OCI-LY1 (cell line): ENCODE data around the gene CALU.

Experiments
- H2AFZ ChIP-seq: fragments of 200-600 bp; sonication (generic), shearing (Covaris generic); 2 replicates; pipeline ENCODE4 v1.6.0; 2014; ENCODE audit warnings: antibody characterized with exemption, mild to moderate bottlenecking, low read length
- H3F3A ChIP-seq: fragments of 200-600 bp; sonication (generic), shearing (Covaris generic); 2 replicates; pipeline ENCODE4 v1.6.0; 2014; ENCODE audit warnings: mild to moderate bottlenecking, antibody characterized with exemption, low read length, moderate library complexity; ENCODE audit not compliant: insufficient read depth
- H3K27ac ChIP-seq: fragments of 200-600 bp; sonication (generic); 2 replicates; pipeline ENCODE4 v1.5.1; 2014; ENCODE audit warnings: low read length, mixed run types, mild to moderate bottlenecking, low read depth; ENCODE audit not compliant: poor library complexity, severe bottlenecking
- H3K27me3 ChIP-seq: fragments of 200-600 bp; sonication (generic); 2 replicates; pipeline ENCODE4 v1.6.0; 2014; ENCODE audit warnings: antibody characterized with exemption, mild to moderate bottlenecking, low read length, moderate library complexity; ENCODE audit not compliant: insufficient read depth
- H3K36me3 ChIP-seq: fragments of 200-600 bp; sonication (generic); 2 replicates; pipeline ENCODE4 v1.6.1; 2014; ENCODE audit warnings: mild to moderate bottlenecking, antibody characterized with exemption, low read length, moderate library complexity, mixed read lengths; ENCODE audit not compliant: insufficient read depth
- H3K4me1 ChIP-seq: fragments of 200-600 bp; sonication (generic); 2 replicates; pipeline ENCODE4 v1.5.1; 2014; ENCODE audit warnings: mild to moderate bottlenecking, low read length, moderate library complexity; ENCODE audit not compliant: insufficient read depth, severe bottlenecking
- H3K4me2 ChIP-seq: fragments of 200-600 bp; sonication (generic), shearing (Covaris generic); 2 replicates; pipeline ENCODE4 v1.6.1; 2014; ENCODE audit warnings: low read length
- H3K4me3 ChIP-seq: fragments of 200-600 bp; sonication (generic); 2 replicates; pipeline ENCODE4 v1.5.1; 2014; ENCODE audit warnings: low read length, low read depth, mild to moderate bottlenecking, mixed read lengths; ENCODE audit not compliant: poor library complexity, severe bottlenecking
- H3K79me2 ChIP-seq: fragments of 200-600 bp; shearing (Covaris generic); 2 replicates; pipeline ENCODE4 v1.6.1; 2016; ENCODE audit warnings: mixed run types, low read length, mixed read lengths; ENCODE audit not compliant: insufficient read depth
- H3K9ac ChIP-seq: fragments of 200-600 bp; sonication (generic), shearing (Covaris generic); 2 replicates; pipeline ENCODE4 v1.6.1; 2014; ENCODE audit warnings: mild to moderate bottlenecking, low read length, mixed read lengths
- H3K9me2 ChIP-seq: fragments of 200-600 bp; sonication (generic), shearing (Covaris generic); 2 replicates; pipeline ENCODE4 v1.6.1; 2014; ENCODE audit warnings: low read depth, mild to moderate bottlenecking, low read length, mixed read lengths
- H3K9me3 ChIP-seq: fragments of 200-600 bp; shearing (Covaris generic); 2 replicates; pipeline ENCODE4 v1.6.1; 2014; ENCODE audit warnings: low read length, mixed read lengths
- H4K20me1 ChIP-seq: fragments of 200-600 bp; sonication (generic), shearing (Covaris generic); 2 replicates; pipeline ENCODE4 v1.6.0; 2016; ENCODE audit warnings: mild to moderate bottlenecking, low read length; ENCODE audit not compliant: insufficient read depth
- EZH2 ChIP-seq: fragments of 200-600 bp; sonication (generic), shearing (Covaris generic); IDR thresholded peaks from 2 replicates; pipeline ENCODE4 v1.8.0; 2017; ENCODE audit warnings: borderline replicate concordance, mixed run types, mild to moderate bottlenecking, antibody characterized with exemption, low read length, moderate library complexity, mixed read lengths
- TF ChIP-seq, protein P1 (sequence below): fragments of 200-600 bp; sonication (generic), shearing (Covaris generic); IDR thresholded peaks from 2 replicates; pipeline ENCODE4 v1.5.1; 2017; ENCODE audit warnings: mild to moderate bottlenecking, antibody characterized with exemption, low read length, moderate library complexity, mixed read lengths

CALU gene

DNA sequence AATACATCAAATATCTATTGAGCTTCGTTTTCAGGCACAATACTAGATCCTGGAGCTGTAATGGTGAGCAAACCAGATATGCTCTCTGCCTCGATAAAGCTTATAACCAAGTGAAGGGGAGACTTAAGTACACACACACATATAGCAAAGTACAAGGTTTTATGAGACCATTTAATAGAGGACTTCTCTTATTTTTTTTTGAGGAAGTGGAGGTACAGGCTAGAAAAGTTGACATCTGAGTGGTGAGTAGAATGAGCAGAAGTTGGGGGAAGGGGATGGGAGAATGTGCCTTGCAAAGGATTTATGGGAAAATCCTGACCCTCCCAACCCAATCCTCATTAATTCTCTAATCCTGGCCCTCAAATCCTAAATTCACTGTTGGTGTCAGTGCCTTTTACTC, 60.3 kb downstream of the CALU start:
- no peak for TF ChIP-seq EZH2
- TF ChIP-seq, protein P1, sequence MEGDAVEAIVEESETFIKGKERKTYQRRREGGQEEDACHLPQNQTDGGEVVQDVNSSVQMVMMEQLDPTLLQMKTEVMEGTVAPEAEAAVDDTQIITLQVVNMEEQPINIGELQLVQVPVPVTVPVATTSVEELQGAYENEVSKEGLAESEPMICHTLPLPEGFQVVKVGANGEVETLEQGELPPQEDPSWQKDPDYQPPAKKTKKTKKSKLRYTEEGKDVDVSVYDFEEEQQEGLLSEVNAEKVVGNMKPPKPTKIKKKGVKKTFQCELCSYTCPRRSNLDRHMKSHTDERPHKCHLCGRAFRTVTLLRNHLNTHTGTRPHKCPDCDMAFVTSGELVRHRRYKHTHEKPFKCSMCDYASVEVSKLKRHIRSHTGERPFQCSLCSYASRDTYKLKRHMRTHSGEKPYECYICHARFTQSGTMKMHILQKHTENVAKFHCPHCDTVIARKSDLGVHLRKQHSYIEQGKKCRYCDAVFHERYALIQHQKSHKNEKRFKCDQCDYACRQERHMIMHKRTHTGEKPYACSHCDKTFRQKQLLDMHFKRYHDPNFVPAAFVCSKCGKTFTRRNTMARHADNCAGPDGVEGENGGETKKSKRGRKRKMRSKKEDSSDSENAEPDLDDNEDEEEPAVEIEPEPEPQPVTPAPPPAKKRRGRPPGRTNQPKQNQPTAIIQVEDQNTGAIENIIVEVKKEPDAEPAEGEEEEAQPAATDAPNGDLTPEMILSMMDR, result no peak
- no peaks in the 10 kb centered on the region for H4K20me1 ChIP-seq

DNA sequence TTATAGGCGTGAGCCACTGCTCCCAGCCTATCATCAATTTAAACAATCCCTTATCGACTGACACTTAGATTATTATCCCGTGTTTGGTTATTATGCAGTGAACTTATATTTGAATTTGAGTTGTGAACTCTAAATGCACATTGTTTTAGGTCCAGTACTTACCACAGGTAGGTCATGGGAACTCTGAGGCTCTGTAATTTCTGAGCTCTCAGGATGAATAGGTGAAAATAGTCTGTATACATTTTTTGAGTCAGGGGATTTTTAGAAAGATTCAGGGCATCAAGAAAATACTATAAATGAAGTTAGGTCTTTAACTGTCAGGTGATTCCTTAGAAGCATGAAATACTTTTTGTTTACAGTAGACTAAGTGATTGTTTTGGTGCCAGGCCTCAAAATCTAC, 61.4 kb downstream of the CALU start:
- TF ChIP-seq EZH2, result no peak
- TF ChIP-seq, protein P1, result no peak
- no peak overlapping the region for H3K27ac ChIP-seq
- no peak overlapping the region for H3K4me3 ChIP-seq
- H3K9me2 ChIP-seq, result no peaks in the 10 kb centered on the region
- no peaks in the 10 kb centered on the region for H3K9me3 ChIP-seq
- no peak overlapping the region for H3K9ac ChIP-seq
- H3F3A ChIP-seq, result no peaks in the 10 kb centered on the region
- H3K36me3 ChIP-seq, result peaks cover 5% of the 10 kb centered on the region; the same call in 1 of the 2 replicates
- no peaks in the 10 kb centered on the region for H3K79me2 ChIP-seq
- H3K4me1 ChIP-seq, result no peaks in the 10 kb centered on the region
- H4K20me1 ChIP-seq, result no peaks in the 10 kb centered on the region
- no peak overlapping the region for H2AFZ ChIP-seq
- no peaks in the 10 kb centered on the region; the same call in 1 of the 2 replicates for H3K27me3 ChIP-seq
- H3K4me2 ChIP-seq, result no peak overlapping the region

More for the DNA sequence above, 60.3 kb downstream of the CALU start:
- Histone ChIP-seq H3K9me3 (no peaks in the 10 kb centered on the region), H2AFZ (no peak overlapping the region), H3K9ac (no peak overlapping the region), H3K36me3 (no peaks in the 10 kb centered on the region; the same call in 1 of the 2 replicates), H3K9me2 (no peaks in the 10 kb centered on the region), H3K4me3 (no peak overlapping the region), H3K27me3 (no peaks in the 10 kb centered on the region), H3K27ac (no peak overlapping the region), H3K4me1 (no peaks in the 10 kb centered on the region), H3K79me2 (no peaks in the 10 kb centered on the region), H3K4me2 (no peak overlapping the region), H3F3A (no peaks in the 10 kb centered on the region)

DNA sequence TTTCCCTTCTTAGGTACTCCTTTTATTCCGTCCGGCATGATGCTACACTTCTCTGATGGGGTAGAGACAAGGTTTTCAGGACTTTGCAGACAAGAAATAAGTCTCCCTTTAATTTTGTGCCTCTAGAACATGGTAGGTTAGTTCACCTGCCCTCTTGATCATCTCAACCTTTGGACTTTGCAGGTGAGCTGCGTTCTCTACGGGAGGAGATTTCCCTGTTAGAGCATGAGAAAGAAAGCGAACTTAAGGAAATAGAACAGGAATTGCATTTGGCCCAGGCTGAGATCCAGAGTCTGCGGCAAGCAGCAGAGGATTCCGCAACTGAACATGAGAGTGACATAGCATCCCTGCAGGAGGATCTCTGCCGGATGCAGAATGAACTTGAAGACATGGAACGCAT, 61.8 kb downstream of the CALU start:
- H3K4me3 ChIP-seq, result no peak overlapping the region
- no peaks in the 10 kb centered on the region for H3F3A ChIP-seq
- H3K36me3 ChIP-seq, result peaks cover 9% of the 10 kb centered on the region; the same call in 1 of the 2 replicates
- H3K4me2 ChIP-seq, result no peak overlapping the region
- H3K4me1 ChIP-seq, result no peaks in the 10 kb centered on the region
- H3K27me3 ChIP-seq, result no peaks in the 10 kb centered on the region; the same call in 1 of the 2 replicates
- no peak overlapping the region for H2AFZ ChIP-seq
- no peaks in the 10 kb centered on the region for H3K79me2 ChIP-seq
- H3K9ac ChIP-seq, result no peak overlapping the region
- no peaks in the 10 kb centered on the region for H3K9me2 ChIP-seq
- TF ChIP-seq EZH2, result no peak
- TF ChIP-seq, protein P1, result no peak
- no peak overlapping the region for H3K27ac ChIP-seq
- no peaks in the 10 kb centered on the region for H3K9me3 ChIP-seq
- no peaks in the 10 kb centered on the region for H4K20me1 ChIP-seq
